PC-9 (cell line): Measurements from ENCODE around the gene KRT9. TPM values are rescaled to one million over a fixed set of nuclear protein-coding genes. Genes with fewer than 3 reads are reported as not detected.

ENCODE experiments used
- BruUV-seq: library from RNA; stranded (reverse); fragments of 400-500 nt; replicated peaks from 2 replicates; lab custom pipeline; 2021; lab: Mats Ljungman, UMichigan
- CTCF ChIA-PET: fragments of 300-600 bp; sonication (Branson Sonifier 250); formaldehyde crosslinking; loops from one replicate; lab custom pipeline; 2022; ENCODE audit warnings: antibody characterized with exemption; lab: Charles Lee
- POLR2A ChIA-PET: fragments of 300-600 bp; sonication (Branson Sonifier 250); formaldehyde crosslinking; loops from one replicate; lab custom pipeline; 2022; ENCODE audit warnings: antibody characterized with exemption; ENCODE audit not compliant: unreplicated experiment; lab: Charles Lee
- DNase-seq, 2 experiments: peaks; one replicate each; pipeline versions ENCODE4 v3.0.0 to v3.0.0-alpha.2; 2015 to 2022; ENCODE audit warnings: mixed read lengths in 1 of 2
- H2AFZ ChIP-seq: fragments of 200-600 bp; sonication (generic); 2 replicates; pipeline ENCODE4 v1.8.1; 2017; ENCODE audit warnings: antibody characterized with exemption
- H3F3A ChIP-seq: fragments of 200-600 bp; sonication (generic); 2 replicates; pipeline ENCODE4 v1.8.1; 2017; ENCODE audit warnings: antibody characterized with exemption, mild to moderate bottlenecking, low read depth; ENCODE audit not compliant: insufficient read depth
- H3K27ac ChIP-seq: fragments of 200-600 bp; sonication (generic); 2 replicates; pipeline ENCODE4 v1.6.1; 2016; ENCODE audit warnings: mixed run types
- H3K27me3 ChIP-seq: fragments of 200-600 bp; sonication (generic); 2 replicates; pipeline ENCODE4 v1.6.1; 2016; ENCODE audit warnings: low read depth, mixed run types; ENCODE audit not compliant: insufficient read depth
- H3K36me3 ChIP-seq: fragments of 200-600 bp; sonication (generic); 2 replicates; pipeline ENCODE4 v1.6.1; 2016; ENCODE audit warnings: low read depth, mixed run types
- H3K4me1 ChIP-seq: fragments of 200-600 bp; sonication (generic); replicated peaks from 2 replicates; pipeline ENCODE4 v1.6.1; 2016; ENCODE audit warnings: mixed run types; ENCODE audit not compliant: insufficient read depth
- H3K4me2 ChIP-seq: fragments of 200-600 bp; sonication (generic); 2 replicates; pipeline ENCODE4 v1.6.1; 2017; ENCODE audit warnings: mixed run types
- H3K4me3 ChIP-seq: fragments of 200-600 bp; sonication (generic); 2 replicates; pipeline ENCODE4 v1.6.1; 2016; ENCODE audit warnings: mixed run types
- H3K79me2 ChIP-seq: fragments of 200-600 bp; sonication (generic); 2 replicates; pipeline ENCODE4 v1.6.1; 2017; ENCODE audit warnings: low read depth, mixed run types
- H3K9me2 ChIP-seq: fragments of 200-600 bp; sonication (generic); 2 replicates; pipeline ENCODE4 v1.8.1; 2017; ENCODE audit warnings: mild to moderate bottlenecking; ENCODE audit not compliant: insufficient read depth
- H3K9me3 ChIP-seq: fragments of 200-600 bp; sonication (generic); 2 replicates; pipeline ENCODE4 v1.8.1; 2016; ENCODE audit warnings: low read depth; ENCODE audit not compliant: insufficient read depth
- H4K20me1 ChIP-seq: fragments of 200-600 bp; sonication (generic); 2 replicates; pipeline ENCODE4 v1.8.1; 2017; ENCODE audit not compliant: insufficient read depth
- CTCF ChIP-seq: fragments of 200-600 bp; sonication (generic); conservative IDR thresholded peaks from 2 replicates; pipeline ENCODE4 v1.6.1; 2017; ENCODE audit warnings: mixed run types, antibody characterized with exemption, mild to moderate bottlenecking, moderate library complexity
- EZH2 ChIP-seq: fragments of 200-600 bp; sonication (generic); IDR thresholded peaks from 2 replicates; pipeline ENCODE4 v1.8.0; 2017; ENCODE audit warnings: antibody characterized with exemption, low read depth
- intact Hi-C: fragments of 100-400 bp; cut with micrococcal nuclease; formaldehyde crosslinking; loops from one replicate; pipeline ENCODE4 v1.10.0; 2022; ENCODE audit not compliant: unreplicated experiment
- total RNA-seq: library from RNA; stranded (reverse); gene quantifications from 2 replicates; pipeline ENCODE4 v1.2.3, GENCODE V29; 2021

The KRT9 gene
- total RNA-seq, 1 experiment from 2014 or later = 0.55 TPM

GRCh38 chr17:41600318-41600717, 28.5 kb upstream of the KRT9 start:
- no peak for TF ChIP-seq EZH2
- TF ChIP-seq CTCF = no peak
- H2AFZ ChIP-seq = no peak overlapping the region
- intact Hi-C loops = no loop called here
- CTCF ChIA-PET = interaction anchor here (0.9 kb wide), 1 partner anchor 63 kb away, joined by 3 read pairs; no protein-coding TSS in a partner anchor
- H3F3A ChIP-seq = no peaks in the 10 kb centered on the region
- H3K27me3 ChIP-seq = no peaks in the 10 kb centered on the region
- H3K27ac ChIP-seq = no peak overlapping the region
- no peaks in the 10 kb centered on the region for H3K36me3 ChIP-seq
- H3K9me2 ChIP-seq = no peaks in the 10 kb centered on the region
- no peaks in the 10 kb centered on the region for H3K79me2 ChIP-seq
- no peak for DNase-seq
- POLR2A ChIA-PET = no interaction called here
- H4K20me1 ChIP-seq = no peaks in the 10 kb centered on the region
- no TSS peak for BruUV-seq
- no peak overlapping the region for H3K4me2 ChIP-seq
- no peaks in the 10 kb centered on the region for H3K9me3 ChIP-seq
- H3K4me1 ChIP-seq = no peaks in the 10 kb centered on the region; the same call in 1 of the 2 replicates
- no peak overlapping the region for H3K4me3 ChIP-seq

- no TSS peak for BruUV-seq
- CTCF ChIA-PET = interaction anchor here (0.9 kb wide), 1 partner anchor 63 kb away, joined by 3 read pairs; no protein-coding TSS in a partner anchor
These were observed 27.8 kb upstream of the KRT9 start for GRCh38 chr17:41599680-41600079.

GRCh38 chr17:41595585-41595984, 23.7 kb upstream of the KRT9 start:
- CTCF ChIA-PET = no interaction called here
- no TSS peak for BruUV-seq
- Histone ChIP-seq H3K4me2 (no peak overlapping the region), H3K36me3 (no peaks in the 10 kb centered on the region), H3K27ac (no peak overlapping the region), H3F3A (peaks cover 8% of the 10 kb centered on the region; the same call in 1 of the 2 replicates), H3K79me2 (no peaks in the 10 kb centered on the region), H2AFZ (no peak overlapping the region), H3K9me3 (no peaks in the 10 kb centered on the region), H3K4me3 (no peak overlapping the region), H4K20me1 (no peaks in the 10 kb centered on the region), H3K9me2 (no peaks in the 10 kb centered on the region), H3K27me3 (no peaks in the 10 kb centered on the region), H3K4me1 (peaks cover 20% of the 10 kb centered on the region)
- TF ChIP-seq EZH2 (no peak), CTCF (no peak)
- intact Hi-C loops = no loop called here
- DNase-seq = no peak
- POLR2A ChIA-PET = no interaction called here

More at GRCh38 chr17:41599680-41600079, 27.8 kb upstream of the KRT9 start:
- no peaks in the 10 kb centered on the region for H4K20me1 ChIP-seq
- no peaks in the 10 kb centered on the region for H3K9me3 ChIP-seq
- no peak for DNase-seq
- H3K9me2 ChIP-seq = no peaks in the 10 kb centered on the region
- H3F3A ChIP-seq = no peaks in the 10 kb centered on the region
- POLR2A ChIA-PET = no interaction called here
- H3K4me3 ChIP-seq = no peak overlapping the region
- no peak overlapping the region for H3K27ac ChIP-seq
- TF ChIP-seq EZH2 (no peak), CTCF (no peak)
- H3K36me3 ChIP-seq = no peaks in the 10 kb centered on the region
- H3K27me3 ChIP-seq = no peaks in the 10 kb centered on the region
- H3K4me2 ChIP-seq = no peak overlapping the region
- H3K4me1 ChIP-seq = no peaks in the 10 kb centered on the region; the same call in 1 of the 2 replicates
- no peaks in the 10 kb centered on the region for H3K79me2 ChIP-seq
- intact Hi-C loops = no loop called here
- no peak overlapping the region for H2AFZ ChIP-seq
